Muscle layer of colon (tissue), 2 donors: ENCODE measurements around the gene DOCK4.

Experiments
- H3K27ac ChIP-seq: one replicate; pipeline ENCODE4 v1.7.0; 2013; ENCODE audit warnings: low read depth, mild to moderate bottlenecking, low read length, moderate library complexity
- H3K27me3 ChIP-seq, 2 donors: one replicate each; pipeline ENCODE4 v1.7.0; 2013; ENCODE audit warnings: low read length in 2 of 2, mild to moderate bottlenecking in 2 of 2; ENCODE audit not compliant: insufficient read depth in 2 of 2, control insufficient read depth in 1 of 2
- H3K36me3 ChIP-seq: one replicate; pipeline ENCODE4 v1.7.0; 2013; ENCODE audit warnings: mild to moderate bottlenecking, low read length; ENCODE audit not compliant: insufficient read depth
- H3K4me1 ChIP-seq: one replicate; pipeline ENCODE4 v1.7.0; 2013; ENCODE audit warnings: mild to moderate bottlenecking, low read length; ENCODE audit not compliant: insufficient read depth
- H3K4me3 ChIP-seq, 2 donors: one replicate each; pipeline ENCODE4 v1.7.0; 2013; ENCODE audit warnings: low read length in 2 of 2, low read depth in 1 of 2, mild to moderate bottlenecking in 1 of 2, moderate library complexity in 1 of 2
- H3K9ac ChIP-seq: one replicate; pipeline ENCODE4 v1.7.0; 2013; ENCODE audit warnings: low read length
- H3K9me3 ChIP-seq: one replicate; pipeline ENCODE4 v1.7.0; 2013; ENCODE audit warnings: mild to moderate bottlenecking, low read length
- donor health status: abdominal sarcoma.
- donor health status: Adenocarcinoma of cecum.

DOCK4 gene

DNA sequence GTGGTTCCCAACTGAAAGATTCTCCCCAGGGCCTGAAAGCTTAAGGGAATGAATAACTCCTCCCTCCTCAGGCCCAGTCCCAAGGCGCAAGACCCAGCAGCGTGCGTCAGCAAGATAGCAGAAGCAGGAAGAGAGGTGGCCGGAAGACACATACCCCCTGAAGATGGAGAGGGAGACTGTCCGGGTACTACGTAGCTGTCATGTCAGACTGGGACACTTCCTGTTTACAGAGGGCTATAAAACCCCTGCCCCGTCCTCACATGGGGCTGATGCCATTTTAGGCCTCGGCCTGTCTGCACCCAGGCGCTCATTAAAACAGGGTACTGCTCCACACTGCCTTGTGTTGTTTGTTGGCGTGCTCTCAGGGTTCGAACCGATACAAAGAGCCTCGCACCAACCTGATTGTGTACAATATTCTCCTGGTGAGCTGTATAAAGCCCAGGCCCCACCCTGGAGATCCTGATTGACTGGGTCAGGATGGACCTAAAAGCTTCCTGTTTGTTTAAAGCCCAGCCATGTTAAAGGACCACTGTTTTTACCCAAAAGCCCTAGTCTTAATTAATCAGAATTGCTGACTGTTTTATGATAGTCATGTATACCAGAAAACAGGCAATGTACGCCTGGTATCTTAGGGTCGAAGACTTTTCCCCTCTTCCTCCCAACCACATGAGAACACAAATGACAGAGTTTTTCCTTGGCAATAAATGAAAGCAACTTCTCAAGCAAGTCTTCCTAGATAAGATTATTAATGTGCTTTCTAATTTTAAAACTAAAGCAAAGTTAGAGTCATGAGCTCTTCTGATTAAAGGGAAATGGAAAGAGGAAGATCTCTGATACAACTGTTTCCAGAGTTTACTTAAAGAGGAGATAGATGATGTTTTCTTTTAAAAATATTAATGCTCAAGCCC lies 251.5 kb downstream of the DOCK4 start:
- H3K27ac ChIP-seq, result no peak overlapping the region
- H3K9ac ChIP-seq, result no peak overlapping the region
- H3K27me3 ChIP-seq, result no peaks in the 10 kb centered on the region
- H3K4me3 ChIP-seq, result no peak overlapping the region
- no peaks in the 10 kb centered on the region for H3K9me3 ChIP-seq
- no peaks in the 10 kb centered on the region for H3K4me1 ChIP-seq
- no peaks in the 10 kb centered on the region for H3K36me3 ChIP-seq

DNA sequence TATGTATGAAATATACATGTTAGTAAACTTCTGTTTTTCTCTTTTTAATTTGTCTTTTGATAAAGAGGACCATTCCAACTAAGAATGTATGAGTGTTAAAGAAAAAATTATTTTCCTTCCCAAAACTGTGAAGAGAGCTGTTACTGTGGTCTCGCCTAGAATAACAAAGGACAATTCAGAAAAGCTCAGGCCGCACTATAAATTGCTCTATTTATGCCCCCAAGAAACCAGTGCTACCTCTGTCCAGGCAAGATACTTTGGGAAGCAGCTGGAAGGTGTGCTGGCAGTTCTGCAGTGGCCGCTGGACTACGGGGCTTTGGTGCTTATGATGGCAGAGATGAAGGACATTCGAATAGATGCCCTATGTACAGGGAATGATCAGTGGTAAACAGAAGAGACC lies 252.1 kb downstream of the DOCK4 start:
- Histone ChIP-seq H3K27ac (no peak overlapping the region), H3K36me3 (no peaks in the 10 kb centered on the region), H3K9me3 (no peaks in the 10 kb centered on the region), H3K4me1 (no peaks in the 10 kb centered on the region), H3K27me3 (no peaks in the 10 kb centered on the region), H3K9ac (no peak overlapping the region), H3K4me3 (no peak overlapping the region)

DNA sequence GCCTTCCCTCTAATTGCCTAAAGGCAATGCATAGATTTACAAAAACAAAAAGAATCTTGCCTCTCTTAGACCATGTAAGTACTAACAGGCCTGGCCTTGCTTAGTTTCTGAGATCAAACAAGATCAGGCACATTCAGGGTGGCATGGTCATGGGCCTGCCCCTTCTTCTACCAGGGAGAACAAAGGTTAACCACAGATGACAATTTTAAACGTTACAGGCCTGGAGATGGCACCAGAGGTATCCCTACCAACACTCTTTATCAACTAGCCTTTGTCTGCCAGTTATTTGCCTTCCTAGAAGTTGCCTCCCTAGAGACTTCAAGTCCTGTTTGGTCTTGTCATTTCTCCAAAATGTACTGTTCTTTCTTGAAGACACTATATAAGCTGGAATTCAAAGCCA lies 252.6 kb downstream of the DOCK4 start:
- Histone ChIP-seq H3K36me3 (no peaks in the 10 kb centered on the region), H3K4me3 (no peak overlapping the region), H3K9ac (no peak overlapping the region), H3K27ac (no peak overlapping the region), H3K9me3 (no peaks in the 10 kb centered on the region), H3K4me1 (no peaks in the 10 kb centered on the region), H3K27me3 (no peaks in the 10 kb centered on the region)

DNA sequence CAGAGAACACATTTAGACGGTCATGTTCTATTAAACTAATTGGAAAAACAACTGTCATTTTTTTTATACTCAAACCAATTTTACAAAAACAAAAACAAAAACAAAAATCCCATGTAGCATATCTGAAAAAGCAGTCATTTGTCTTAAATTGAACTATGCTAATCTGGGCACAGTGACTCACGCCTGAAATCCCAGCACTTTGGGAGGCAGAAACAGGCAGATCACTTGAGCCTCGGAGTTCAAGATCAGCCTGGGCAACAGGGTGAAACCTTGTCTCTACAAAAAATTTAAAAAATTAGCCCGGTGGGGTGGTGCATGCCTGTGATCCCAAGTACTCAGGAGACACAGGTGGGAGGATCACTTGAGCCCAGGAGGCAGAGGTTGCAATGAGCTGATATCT lies 253.4 kb downstream of the DOCK4 start:
- Histone ChIP-seq H3K4me1 (no peaks in the 10 kb centered on the region), H3K9ac (no peak overlapping the region), H3K27me3 (no peaks in the 10 kb centered on the region), H3K36me3 (no peaks in the 10 kb centered on the region), H3K4me3 (no peak overlapping the region), H3K27ac (no peak overlapping the region), H3K9me3 (no peaks in the 10 kb centered on the region)

DNA sequence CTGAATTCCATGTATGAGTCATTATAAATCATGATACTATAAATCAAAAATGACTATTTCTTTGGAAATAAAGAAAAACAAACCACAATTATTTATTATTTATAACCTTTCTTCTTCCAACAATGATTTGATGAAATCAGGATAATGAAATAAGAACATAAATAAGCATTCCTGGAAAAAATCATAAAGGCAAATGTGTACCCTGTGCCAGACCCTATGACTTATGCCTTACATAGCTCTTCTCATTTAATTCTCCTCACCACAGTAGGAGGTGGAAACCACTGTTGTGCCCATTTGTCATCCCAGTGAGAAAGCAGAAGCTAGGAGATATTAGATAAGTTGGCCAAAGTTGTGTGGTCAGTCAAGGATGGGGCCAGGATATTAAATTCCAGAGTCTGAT lies 255.1 kb downstream of the DOCK4 start:
- Histone ChIP-seq H3K27me3 (no peaks in the 10 kb centered on the region), H3K27ac (no peak overlapping the region), H3K4me3 (no peak overlapping the region), H3K9ac (no peak overlapping the region), H3K9me3 (no peaks in the 10 kb centered on the region), H3K36me3 (no peaks in the 10 kb centered on the region), H3K4me1 (no peaks in the 10 kb centered on the region)

DNA sequence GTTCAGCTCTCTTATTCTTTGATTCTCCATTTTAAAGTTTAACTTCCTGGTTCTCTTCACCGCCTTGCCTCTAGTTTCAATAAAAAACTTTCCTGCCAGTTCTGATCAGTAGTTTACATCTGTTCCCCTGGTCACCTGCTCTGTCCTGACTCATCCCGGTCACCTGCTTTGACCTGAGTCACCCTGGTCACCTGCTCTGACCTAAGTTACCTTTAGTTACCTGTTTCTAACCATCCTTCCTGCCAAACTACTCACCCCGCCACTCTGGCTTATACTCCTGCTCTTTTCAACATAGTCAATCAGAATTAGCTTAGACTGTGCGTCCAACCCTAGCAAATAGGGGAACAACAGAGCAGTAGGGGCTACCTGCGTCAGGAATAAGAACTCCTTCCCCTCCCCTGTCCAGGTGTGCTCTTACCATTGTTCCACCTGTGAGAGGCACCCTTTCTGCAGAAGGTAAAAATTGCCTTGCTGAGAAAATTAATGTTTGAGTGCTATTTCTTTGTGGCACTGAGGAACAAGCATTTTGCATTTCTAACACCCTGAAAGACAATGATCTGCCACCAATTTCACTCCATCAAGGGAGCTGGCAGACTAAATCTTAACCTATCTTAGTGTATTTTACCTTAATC lies 263.6 kb downstream of the DOCK4 start:
- no peak overlapping the region for H3K9ac ChIP-seq
- H3K4me3 ChIP-seq, result no peak overlapping the region
- no peaks in the 10 kb centered on the region for H3K9me3 ChIP-seq
- H3K36me3 ChIP-seq, result peaks cover 15% of the 10 kb centered on the region
- no peak overlapping the region for H3K27ac ChIP-seq
- no peaks in the 10 kb centered on the region for H3K4me1 ChIP-seq
- no peaks in the 10 kb centered on the region for H3K27me3 ChIP-seq

DNA sequence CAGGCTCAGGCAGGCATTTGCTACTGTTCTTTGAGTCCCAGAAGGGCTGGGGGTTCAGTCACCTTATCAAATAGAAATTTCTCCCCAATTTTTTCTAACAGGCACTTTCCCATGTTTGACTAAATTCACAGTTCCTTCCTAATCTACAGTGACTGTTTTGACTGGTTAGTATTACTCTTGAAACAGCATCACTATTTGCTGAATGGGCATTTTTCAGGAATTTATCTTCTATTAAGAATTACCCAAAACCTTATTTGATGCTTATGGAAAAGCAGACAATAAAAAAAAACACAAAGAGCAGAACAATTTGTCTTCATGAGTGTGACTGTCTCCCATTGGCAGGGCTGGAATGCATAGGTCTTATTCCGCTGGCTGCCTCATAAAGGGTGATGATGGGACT lies 269.0 kb downstream of the DOCK4 start:
- Histone ChIP-seq H3K27ac (no peak overlapping the region), H3K27me3 (no peaks in the 10 kb centered on the region), H3K9me3 (no peaks in the 10 kb centered on the region), H3K4me3 (no peak overlapping the region), H3K9ac (no peak overlapping the region), H3K36me3 (peaks cover 12% of the 10 kb centered on the region), H3K4me1 (no peaks in the 10 kb centered on the region)

DNA sequence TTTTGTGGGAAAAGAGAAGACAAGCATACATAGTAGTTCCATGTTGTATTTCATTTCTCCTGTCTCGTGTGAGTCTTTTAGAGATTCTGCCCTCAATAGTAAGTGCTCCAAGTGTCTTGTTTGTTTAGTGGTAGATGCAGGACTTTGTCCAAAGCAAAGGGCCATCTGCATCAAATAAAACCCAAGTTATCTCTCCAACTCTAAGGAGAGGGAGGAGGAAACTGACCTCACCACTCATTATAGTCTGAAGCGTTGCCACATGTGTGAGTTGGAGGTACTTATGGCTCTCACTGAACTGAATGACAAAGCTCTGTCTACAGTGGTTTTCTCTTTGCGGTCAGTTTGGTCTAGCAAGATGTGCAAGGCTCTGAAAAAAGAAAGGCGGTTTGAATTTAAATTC lies 272.6 kb downstream of the DOCK4 start:
- Histone ChIP-seq H3K36me3 (peaks cover 2% of the 10 kb centered on the region), H3K27ac (no peak overlapping the region), H3K9ac (no peak overlapping the region), H3K4me3 (no peak overlapping the region), H3K9me3 (no peaks in the 10 kb centered on the region), H3K27me3 (no peaks in the 10 kb centered on the region), H3K4me1 (no peaks in the 10 kb centered on the region)

DNA sequence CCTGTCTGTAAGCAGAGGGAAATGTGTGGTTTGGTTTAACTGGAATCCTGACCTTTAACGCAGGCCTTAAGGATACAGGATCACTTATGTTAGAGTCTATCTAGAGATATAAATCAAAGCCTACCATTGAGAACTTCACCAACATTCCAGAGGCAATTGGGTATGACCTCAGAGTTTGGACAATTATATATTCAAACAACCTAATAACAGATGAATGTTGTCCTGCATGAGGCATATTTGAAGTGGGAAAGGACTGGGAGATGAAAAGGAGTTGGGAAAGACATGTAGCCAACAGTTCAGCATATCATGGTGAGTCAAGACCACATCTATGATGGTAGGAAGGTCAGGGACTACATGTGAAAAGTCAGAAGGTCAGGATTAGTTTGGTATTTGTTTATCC lies 274.2 kb downstream of the DOCK4 start:
- Histone ChIP-seq H3K36me3 (no peaks in the 10 kb centered on the region), H3K4me3 (no peak overlapping the region), H3K27ac (no peak overlapping the region), H3K9me3 (no peaks in the 10 kb centered on the region), H3K27me3 (no peaks in the 10 kb centered on the region), H3K4me1 (no peaks in the 10 kb centered on the region), H3K9ac (no peak overlapping the region)

DNA sequence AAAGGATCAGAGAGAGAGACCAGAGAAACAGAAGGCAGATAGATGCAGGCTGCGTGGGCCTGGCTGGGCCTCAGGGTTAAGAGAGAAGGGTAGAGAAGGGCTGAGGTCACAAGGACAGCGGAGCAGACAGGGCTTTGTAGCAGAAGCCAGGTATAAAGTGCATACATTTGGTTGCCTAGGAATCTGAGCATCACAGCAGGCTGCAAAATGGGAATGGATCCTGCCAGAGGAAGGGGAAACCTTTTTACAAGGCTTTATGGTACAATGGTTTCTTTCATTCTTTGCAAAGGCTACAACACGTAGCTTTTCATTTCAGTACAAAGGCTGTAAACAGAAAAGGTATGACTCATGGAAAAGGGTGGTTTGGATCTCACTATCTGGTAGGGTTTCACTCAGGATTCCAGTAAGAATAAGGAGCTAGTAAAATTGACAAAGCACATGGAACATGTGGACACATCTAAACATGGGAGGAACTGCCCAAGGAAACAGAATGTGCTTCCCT lies 275.1 kb downstream of the DOCK4 start:
- H3K4me1 ChIP-seq, result no peaks in the 10 kb centered on the region
- H3K9me3 ChIP-seq, result no peaks in the 10 kb centered on the region
- no peak overlapping the region for H3K9ac ChIP-seq
- H3K36me3 ChIP-seq, result no peaks in the 10 kb centered on the region
- H3K27me3 ChIP-seq, result no peaks in the 10 kb centered on the region
- H3K4me3 ChIP-seq, result no peak overlapping the region
- no peak overlapping the region for H3K27ac ChIP-seq

DNA sequence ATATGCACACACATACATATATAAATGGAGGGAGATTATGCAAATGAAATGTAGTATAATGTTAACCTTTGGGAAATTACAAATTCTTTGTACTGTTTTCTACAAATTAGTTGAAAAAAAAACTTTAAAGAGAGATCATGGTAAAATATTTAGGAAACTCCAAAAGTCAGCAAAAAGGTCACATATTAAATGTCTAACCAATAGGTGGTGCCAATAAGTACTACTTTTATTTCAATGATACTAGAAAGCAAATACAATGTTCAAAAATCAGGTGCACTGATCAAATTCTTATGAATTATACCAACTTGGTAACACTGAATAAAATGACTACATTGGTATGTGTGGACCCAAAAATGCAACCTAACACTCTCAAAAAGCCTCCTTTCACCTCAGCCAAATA lies 276.9 kb downstream of the DOCK4 start:
- Histone ChIP-seq H3K9me3 (no peaks in the 10 kb centered on the region), H3K36me3 (no peaks in the 10 kb centered on the region), H3K27ac (no peak overlapping the region), H3K27me3 (no peaks in the 10 kb centered on the region), H3K4me1 (no peaks in the 10 kb centered on the region), H3K9ac (no peak overlapping the region), H3K4me3 (no peak overlapping the region)
